Fibroblast of upper back skin (primary cell): ENCODE data around the gene CDH19.
"Not testable (repeated sequence)": the region's sequence is repeated elsewhere in the genome, so short reads cannot be mapped to it uniquely, and the experiment has no call there.

Source experiments
- DNase-seq: peaks from one replicate; pipeline ENCODE4 v3.0.0-alpha.2; 2013

Gene CDH19

DNA sequence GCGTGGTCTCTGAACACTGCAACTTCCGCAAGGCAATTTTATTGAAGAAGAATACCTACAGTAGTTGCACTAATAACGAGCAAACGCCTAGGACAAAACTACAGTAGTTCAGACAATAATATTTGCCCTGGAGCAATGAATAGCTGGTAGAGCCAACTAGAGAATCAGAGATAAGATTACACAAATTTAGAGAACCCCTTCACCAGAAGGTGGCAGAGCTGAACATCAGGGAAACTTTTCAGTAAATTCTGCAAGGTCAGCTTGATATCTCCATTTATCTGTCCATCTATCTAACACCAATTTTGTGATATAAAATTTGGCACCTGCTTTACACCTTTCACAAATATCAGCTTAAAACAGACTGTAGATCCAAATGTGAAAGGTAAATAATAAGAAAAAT, 43.8 kb downstream of the CDH19 start:
- peak; percentile 24 for DNase-seq

DNA sequence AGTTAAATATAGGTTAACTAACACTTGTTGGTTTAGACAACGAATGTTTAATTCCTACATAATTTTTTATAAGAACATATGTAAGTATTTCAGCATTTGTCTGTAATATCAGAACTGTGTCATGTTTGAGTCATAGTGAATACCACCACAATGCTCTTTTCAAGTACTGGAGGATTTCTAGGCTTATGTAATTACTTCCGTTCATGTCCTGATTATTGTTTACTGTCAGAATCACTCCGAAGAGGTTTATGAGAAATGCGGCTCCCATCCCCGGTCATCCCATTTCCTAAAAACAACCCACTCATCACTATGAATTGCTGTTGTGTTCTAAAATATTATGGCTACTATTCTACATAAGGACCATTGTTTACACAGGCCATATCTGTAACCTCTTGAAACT, 45.1 kb downstream of the CDH19 start:
- DNase-seq = peak; percentile 20

DNA sequence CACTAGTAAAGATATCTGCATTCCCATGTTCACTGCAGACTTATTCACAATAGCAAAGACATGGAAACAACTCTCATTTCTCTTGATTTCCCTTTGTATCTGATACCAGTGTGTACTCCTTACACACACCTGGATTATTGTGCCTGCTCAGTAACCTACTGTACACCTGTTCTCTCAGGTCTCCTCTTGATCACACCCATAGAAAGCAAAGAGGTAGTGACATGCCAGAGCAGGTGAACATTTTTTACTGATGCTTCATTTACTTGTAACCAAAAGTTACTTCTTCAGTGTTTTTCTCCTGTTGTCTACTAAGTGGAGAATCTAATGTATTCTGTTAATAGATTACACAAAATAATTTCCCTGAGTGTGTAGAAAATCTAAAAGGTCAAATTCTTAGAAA, 46.8 kb downstream of the CDH19 start:
- DNase-seq = no peak

DNA sequence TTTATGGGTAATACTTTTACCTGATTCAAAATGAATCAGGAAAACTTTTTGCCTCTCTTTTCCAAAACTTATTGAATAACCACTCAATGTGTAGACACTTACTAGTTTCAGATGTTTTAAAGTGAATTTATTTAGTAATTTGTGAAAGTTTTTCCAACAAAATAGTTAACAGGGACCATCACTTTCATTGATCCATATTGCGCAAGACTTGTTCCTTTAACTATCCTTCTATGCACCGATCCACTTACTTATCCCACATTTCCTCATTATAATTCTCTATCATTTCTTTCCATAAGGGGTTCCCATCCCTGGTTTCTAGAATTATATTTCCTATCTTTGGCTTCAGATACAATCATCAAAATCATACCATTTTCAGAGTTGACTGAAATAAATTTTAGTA, 48.3 kb downstream of the CDH19 start:
- no peak for DNase-seq

DNA sequence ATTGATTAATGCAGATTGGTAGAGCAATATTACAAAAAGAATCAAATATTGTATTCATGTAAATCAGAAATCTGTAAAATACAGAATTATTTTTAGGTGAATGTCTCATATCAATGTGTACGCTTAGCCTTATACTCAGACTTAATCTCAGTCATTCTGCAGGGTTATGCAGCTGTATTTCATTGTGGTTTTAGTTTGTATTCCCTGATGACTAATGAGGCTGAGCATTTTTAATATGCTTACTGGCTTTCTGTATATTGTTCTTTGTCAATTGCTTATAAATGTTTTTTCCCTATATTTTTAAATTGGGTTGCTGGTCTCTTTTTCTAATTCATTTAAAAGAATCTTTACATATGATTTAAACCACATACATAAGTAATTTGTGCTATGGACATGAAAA, 50.1 kb downstream of the CDH19 start:
- peak; percentile 64 for DNase-seq

DNA sequence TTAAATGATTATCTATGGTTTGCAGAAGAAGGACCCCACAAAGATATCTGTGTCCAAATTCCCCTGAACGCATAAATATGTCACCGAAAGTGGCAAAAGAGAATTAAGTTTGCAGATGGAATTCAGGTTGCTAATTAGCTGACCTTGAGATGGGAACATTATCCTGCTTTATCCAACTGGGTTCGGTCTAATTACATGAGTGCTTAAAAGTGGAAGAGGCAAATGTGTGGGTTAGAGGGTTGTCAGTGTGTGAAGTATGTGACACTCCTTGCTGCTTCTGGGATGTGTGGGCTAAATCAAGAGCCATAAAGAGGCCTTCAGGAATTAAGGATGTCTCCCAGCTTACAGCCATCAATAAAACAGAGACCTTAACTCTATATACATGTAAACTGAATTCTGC, 53.5 kb downstream of the CDH19 start:
- DNase-seq = no peak

DNA sequence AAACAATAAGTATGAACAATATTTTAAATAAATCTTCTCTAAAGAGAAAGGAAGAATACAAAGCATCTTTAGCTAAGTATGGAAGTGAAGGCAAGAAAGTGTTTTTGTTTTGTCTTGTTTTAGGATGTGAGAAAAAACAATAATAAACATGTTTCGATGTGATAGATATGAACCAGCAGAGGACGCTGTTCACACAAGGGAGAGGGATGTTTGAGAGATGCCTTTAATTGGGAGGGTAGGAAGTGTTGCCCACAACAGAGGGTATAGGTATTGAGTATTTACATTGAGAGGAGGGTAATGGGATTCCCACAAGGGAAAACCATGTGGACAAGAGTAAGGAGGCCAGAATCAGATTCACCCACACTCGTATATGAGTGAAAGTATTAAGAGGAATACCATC, 55.1 kb downstream of the CDH19 start:
- no peak for DNase-seq

DNA sequence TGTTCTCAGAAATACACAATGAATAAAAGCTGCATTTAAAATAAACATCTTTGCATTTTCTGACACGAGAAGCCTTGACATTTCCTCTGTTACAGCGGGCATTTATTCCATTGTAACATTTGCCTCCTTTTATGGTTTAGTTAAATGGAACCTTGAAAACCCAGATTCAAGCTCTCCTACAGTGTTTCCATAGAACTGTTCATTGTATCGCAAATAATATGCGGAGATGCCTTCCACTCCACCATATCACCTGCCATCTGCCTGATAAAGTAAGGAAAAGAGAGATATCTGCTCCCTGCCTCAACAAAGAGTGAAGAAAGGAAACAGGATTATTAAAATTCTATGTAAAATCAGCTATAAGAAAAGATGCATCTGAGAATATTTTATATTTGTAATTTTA, 69.8 kb downstream of the CDH19 start:
- DNase-seq = no peak

DNA sequence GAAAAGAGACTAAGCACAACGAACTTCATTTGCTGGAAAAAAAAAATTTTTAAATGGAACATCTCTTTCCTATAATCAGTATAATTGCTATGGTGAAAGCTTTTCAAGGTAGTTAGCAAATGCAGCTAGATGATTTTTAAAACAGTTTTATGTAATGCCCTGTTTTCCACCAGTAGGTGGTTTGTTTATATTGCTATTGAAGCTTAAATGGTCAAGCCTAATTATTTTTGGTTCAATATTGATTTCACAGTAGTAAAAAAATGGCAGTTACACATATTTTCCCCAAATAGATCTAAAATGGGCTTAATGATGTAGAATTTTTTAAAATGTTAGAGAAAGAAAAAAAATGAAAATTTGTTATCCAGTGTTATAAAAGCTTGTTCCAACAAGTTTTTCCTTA, 70.2 kb downstream of the CDH19 start:
- no peak for DNase-seq

DNA sequence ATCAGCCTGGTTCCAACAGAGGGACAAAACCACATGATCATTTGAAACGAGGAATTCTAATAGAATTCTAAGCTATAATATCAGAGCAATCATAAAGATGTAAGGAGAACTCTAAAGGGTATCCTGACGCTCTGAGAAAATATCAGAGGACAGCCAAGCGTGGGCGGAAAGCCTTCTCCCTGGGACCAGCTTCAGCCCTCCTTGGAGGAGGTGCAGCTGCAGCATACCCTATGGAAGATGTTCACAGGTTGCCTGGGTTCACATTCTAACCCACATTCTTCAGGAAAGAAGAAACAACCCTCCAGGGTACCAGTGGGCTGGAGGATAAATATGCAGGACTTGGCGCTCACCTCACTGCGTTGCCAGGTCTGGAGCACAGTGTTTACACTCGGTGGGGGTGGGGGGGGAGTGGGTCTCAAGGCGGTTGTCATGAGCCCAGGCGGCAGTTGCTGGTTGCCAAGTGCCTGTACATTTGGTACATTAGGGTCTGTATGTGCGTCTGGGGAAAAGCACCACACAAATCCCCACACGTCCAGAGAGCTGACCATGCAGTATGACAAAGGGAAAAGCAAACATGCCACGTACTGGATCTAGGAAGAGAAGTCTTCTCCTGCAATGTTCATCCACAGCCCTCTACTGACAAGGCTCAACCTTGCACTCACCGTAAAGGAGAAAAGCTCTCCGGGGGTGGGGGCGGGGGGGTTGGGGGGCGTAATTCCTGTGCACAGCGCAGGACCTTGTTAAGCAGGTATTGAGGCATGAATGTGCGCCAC, 80.5 kb downstream of the CDH19 start:
- no peak for DNase-seq

DNA sequence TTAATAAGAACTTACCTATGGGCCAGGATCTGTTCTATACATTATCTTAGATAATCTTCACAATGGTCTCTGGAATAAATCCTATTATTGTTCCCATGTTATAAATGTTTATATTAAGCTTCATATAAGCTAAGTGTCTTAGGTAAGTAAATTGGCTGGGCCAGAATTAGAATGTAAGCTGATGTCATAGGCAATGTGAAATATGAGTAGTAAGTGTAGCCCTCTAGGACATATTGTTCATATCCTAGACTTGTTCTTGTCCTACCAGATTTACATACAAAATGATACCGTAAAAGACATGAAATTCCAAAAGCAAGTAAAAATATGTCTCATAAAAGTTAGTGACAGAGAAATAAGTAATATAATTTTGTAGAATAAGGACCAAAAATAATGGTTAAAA, 89.9 kb downstream of the CDH19 start:
- no peak for DNase-seq

DNA sequence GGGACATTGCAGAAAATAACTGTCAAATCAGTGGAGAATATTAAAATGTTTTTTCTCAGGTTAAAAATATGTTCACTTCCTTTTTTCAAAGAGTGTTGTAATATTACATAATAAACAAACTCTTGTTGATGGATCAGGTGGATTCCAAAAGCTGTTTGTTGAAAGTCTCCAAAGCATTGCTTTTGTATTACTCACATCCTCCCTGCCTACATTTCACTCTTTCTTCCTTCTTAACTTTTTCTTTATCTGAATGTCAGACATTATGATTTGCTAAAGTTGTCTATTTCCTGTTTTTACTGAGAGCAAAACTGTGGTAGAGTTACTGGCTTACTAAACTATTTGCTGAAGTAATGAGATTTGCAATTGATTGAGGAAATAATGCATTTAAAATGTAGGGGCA, 92.1 kb downstream of the CDH19 start:
- DNase-seq = peak; percentile 3

DNA sequence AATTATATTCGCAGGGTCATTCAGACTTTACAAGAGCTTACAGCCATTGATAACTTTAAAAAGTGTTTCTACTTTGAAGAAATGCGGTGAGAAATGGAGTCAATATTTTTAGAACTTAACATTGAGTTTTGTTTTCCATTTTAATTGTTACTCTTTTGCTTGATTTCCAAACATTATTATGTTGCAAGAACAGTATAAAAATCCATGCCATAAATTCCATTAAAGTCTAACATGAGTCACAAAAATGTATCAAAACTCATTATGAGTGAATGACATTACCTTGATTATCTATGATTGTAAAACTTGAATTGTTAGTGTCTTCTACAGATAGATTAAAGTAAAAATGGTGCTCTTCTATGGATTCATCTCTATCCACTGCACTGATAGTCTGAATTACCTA, 92.6 kb downstream of the CDH19 start:
- DNase-seq = no peak

DNA sequence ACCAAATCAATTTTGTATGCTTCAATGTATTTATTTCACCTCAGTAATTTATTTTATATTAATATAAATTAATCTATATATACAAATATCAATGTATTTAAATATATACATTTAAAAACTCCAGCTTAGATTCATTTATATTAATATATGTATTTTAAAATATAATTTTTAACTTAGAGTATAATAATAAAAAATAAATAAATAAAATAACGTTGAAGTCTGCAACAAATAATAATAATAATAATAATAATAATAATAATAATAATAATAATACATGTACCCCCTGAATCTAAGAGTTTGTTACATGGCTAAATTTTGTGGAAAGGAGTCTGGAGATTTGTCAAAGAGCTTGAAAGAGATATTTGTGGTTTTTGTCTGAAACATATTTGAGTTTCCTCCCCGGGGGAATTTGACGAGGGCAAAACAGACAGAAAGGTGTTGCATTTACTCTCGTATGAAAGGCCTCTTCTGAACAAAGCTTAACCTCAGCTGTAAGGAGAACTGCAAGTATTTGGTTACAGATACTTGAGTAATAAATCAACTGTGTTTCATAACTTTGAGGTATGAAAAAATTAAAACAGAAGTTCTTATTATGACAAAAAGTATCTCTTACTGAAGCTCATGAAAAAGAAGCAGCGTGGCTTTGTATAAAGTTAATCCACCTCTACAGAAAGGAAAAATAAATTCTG, 93.4 kb downstream of the CDH19 start:
- no peak for DNase-seq

DNA sequence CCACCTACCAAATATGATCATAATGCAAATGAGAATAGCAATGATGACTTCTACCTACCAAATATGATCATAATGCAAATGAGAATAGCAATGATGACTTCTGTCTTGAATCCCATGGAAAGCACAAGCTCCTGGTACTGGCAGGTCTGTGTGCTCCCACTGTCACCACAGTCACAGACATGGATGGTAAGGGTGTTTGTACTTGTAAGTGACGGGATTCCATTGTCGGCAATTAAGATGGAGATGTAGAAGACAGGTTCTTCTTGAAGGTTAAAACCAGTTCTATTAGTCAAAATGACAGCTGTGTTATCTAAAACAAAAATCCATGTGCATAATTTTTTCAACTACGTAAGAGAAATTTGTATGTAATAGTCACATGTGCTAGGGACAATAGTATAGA, 95.0 kb downstream of the CDH19 start:
- DNase-seq = no peak

DNA sequence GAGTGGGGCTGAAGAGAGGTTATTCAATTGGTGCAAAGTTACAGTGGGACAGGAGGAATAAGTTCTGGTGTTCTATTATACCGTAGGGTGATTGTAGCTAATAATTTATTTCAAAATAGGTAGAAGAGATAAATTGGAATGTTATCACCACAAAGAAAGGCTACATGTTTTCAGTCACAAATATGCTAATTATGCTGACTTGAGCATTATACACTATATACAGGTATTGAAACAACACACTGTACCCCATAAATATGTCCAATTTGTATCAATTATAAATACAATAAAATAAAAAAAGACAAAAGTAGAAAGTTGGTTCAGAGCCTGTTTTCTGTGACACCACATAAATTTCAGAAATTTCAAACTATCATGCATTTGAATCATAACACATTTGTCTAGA, 97.7 kb downstream of the CDH19 start:
- no peak for DNase-seq

DNA sequence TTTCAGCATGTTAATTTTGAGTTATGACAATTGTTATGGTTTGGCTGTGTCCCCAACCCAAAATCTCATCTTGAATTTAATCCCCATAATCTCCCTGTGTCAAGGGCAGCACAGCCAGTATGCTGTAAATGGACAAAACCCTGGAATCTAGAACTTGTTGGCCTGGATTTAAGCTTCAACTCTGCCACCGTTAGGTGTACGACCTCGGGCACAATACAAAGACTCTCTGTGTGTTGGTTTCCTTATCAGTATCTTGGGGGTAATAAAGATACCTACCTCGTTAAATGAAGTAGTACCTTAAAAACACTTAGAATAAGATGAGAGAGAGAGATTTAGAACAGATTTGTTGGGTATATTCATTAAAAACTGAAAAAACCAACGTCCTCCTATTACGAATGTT, 106.5 kb downstream of the CDH19 start:
- no peak for DNase-seq

DNA sequence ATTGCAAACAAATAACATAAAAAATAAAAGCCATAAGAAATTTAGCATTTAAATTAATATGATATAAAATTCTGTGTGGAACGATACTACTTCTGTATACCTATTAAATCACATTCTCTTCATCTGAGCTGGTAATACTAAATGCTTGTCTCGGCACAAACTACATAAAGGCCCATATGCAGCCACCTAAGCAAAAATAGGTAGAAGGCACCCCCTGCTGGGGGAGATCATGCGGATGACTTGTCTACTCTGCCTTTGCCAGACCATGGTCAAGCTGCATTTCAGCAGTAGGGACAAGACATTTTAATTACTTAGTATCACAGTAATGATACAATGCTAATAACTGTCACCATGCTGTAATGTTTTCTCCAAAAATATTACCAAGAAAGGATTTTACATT, 108.0 kb downstream of the CDH19 start:
- DNase-seq = peak; percentile 42

DNA sequence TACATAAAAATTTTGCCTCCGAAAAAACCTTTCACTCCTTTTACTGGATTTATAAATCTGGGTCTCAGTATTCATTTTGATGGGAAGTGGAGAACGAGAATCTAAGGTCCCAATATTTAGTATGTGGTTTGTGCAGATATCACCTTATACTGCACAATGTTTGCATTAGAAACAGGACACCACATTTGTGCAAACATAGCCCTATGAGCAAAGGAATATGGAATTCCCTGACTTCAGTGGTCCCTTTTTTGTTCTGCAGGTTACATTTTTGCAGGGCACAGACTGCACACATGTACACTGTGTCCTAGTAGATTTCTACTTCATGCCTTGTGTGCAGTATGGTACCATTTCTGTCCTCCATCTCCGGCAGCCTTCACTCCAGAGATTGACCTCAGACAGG, 130.0 kb downstream of the CDH19 start:
- DNase-seq = no peak

DNA sequence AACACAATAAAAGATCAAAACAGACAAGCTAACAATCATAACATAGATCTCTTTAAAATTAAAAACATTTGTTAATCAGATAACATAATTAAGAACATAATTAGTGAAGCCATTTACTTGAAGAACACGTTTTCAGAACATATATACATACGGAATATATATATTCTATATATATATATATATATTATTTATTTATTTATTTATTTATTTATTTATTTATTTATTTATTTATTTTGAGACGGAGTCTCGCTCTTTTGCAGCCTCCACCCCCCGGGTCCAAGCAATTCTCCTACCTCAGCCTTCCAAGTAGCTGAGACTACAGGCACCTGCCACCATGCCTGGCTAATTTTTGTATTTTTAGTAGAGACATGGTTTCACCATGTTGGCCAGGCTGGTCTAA, 137.7 kb downstream of the CDH19 start:
- not testable (repeated sequence) for DNase-seq

DNA sequence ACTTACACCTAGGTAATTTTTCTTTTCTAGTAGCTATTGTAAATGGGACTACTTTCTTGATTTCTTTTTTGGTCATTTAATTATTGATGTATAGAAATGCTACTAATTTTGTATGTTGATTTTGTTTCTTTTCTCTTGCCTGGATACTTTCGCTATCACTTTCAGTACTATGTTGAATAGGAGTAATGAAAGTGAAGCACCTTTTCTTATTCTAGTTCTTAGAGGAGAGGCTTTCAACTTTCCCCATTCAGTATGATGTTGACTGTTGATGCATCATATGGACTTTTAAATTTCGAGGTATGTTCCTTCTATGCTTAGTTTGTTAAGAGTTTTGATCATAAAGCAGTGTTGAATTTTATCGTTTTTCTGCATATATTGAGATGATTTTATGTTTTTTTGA, 142.5 kb downstream of the CDH19 start:
- DNase-seq = no peak

DNA sequence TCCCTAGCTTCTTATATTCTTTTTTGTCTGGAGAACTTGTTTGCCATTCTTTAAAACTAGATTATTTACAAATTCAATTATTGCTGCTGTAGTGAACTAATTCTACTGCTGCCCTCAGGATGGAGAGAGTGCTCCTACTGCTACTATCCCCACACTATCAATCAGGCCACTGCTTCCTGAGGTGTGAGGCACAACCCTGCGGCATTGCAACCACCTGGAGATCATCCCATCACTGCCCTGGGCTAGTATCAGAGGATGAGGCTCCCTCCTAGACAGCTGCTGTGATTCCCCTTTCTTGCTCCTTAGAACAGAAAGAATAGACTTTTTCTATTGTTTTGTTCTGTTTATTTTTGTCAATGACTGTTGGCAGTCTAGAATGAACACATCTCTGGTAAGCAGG, 146.6 kb downstream of the CDH19 start:
- no peak for DNase-seq
